BJ (cell line): ENCODE results near the gene TTLL10. TPM values are rescaled to one million over a fixed set of nuclear protein-coding genes. Genes with fewer than 3 reads are reported as not detected.

Source experiments
- CTCF ChIA-PET: fragments of 350-600 bp; formaldehyde crosslinking; extraction: SDS; loops from one replicate; lab custom pipeline; 2021; ENCODE audit warnings: antibody characterized with exemption, inconsistent platforms; lab: Yijun Ruan, JAX
- POLR2A ChIA-PET: fragments of 300-600 bp; sonication (Branson Sonifier 250); formaldehyde crosslinking; extraction: SDS; loops from one replicate; lab custom pipeline; 2021; ENCODE audit warnings: antibody characterized with exemption; lab: Charles Lee
- DNase-seq: peaks from one replicate; pipeline ENCODE4 v3.0.0-alpha.2; 2011; ENCODE audit warnings: low read depth
- H3K27me3 ChIP-seq: 2 replicates; pipeline ENCODE4 v1.6.0; 2011; ENCODE audit warnings: low read length; ENCODE audit not compliant: control insufficient read depth, insufficient read depth
- H3K36me3 ChIP-seq: 2 replicates; pipeline ENCODE4 v1.5.1; 2011; ENCODE audit warnings: low read length; ENCODE audit not compliant: control insufficient read depth, insufficient read depth
- H3K4me3 ChIP-seq: 2 replicates; pipeline ENCODE4 v1.5.1; 2011; ENCODE audit warnings: low read depth, mild to moderate bottlenecking, control low read depth, low read length
- CTCF ChIP-seq: IDR thresholded peaks from 2 replicates; pipeline ENCODE4 v1.5.1; 2011; ENCODE audit warnings: low read depth, mild to moderate bottlenecking, control low read depth, inconsistent platforms, low read length, moderate library complexity; ENCODE audit not compliant: insufficient read depth
- polyA plus RNA-seq: library from polyadenylated mRNA; depleted of rRNA; stranded (reverse); fragments of >200 nt; gene quantifications from 2 replicates; pipeline ENCODE4 v1.2.3, GENCODE V29; 2011; rRNA removed
- small RNA-seq: library from RNA; depleted of rRNA; stranded (forward); fragments of <200 nt; gene quantifications from one replicate; pipeline ENCODE3, GENCODE V24; 2012; ENCODE audit warnings: low replicate concordance, low read depth; ENCODE audit not compliant: insufficient read length

TTLL10 gene
- polyA plus RNA-seq, 1 experiment: not detected

GRCh38 chr1:1247341-1247913 lies 73.7 kb downstream of the TTLL10 start:
- TF ChIP-seq CTCF: no peak
- ChIA-PET CTCF (interaction anchor here (0.7 to 2.5 kb wide), 2 partner anchors 125 to 267 kb away, joined by 3 to 10 read pairs; no protein-coding TSS in a partner anchor), POLR2A (no interaction called here)
- no peak for DNase-seq
- H3K36me3 ChIP-seq: peaks cover 2% of the 10 kb centered on the region
- H3K27me3 ChIP-seq: no peaks in the 10 kb centered on the region
- H3K4me3 ChIP-seq: no peak overlapping the region

Small RNAs within 50 kb of the gene (small RNA-seq; reads per million reads assigned to genes)
- gene MIR200A: 1.5 reads per million
- 1.1 reads per million for gene MIR200B
- gene MIR429: 1.1 reads per million

Other genes with a start within 250 kb of the TTLL10 start
- 6.3 and 10.0 TPM in 2 replicates for gene SAMD11, start 250.0 kb upstream of the TTLL10 start, polyA plus RNA-seq
- 33.7 and 49.7 TPM in 2 replicates for gene NOC2L, start 214.6 kb upstream of the TTLL10 start, polyA plus RNA-seq
- 6.7 and 14.7 TPM in 2 replicates for gene KLHL17, start 213.3 kb upstream of the TTLL10 start, polyA plus RNA-seq
- gene PLEKHN1, start 207.4 kb upstream of the TTLL10 start, polyA plus RNA-seq: 0.48 and 0.88 TPM in 2 replicates
- gene PERM1, start 191.8 kb upstream of the TTLL10 start, polyA plus RNA-seq: not detected in 2 replicates
- gene HES4, start 173.8 kb upstream of the TTLL10 start, polyA plus RNA-seq: 5.6 and 10.8 TPM in 2 replicates
- 73.0 and 86.8 TPM in 2 replicates for gene ISG15, start 160.4 kb upstream of the TTLL10 start, polyA plus RNA-seq
- 32.7 and 41.2 TPM in 2 replicates for gene AGRN, start 153.8 kb upstream of the TTLL10 start, polyA plus RNA-seq
- gene RNF223, start 99.6 kb upstream of the TTLL10 start, polyA plus RNA-seq: not detected in 2 replicates
- gene C1orf159, start 57.8 kb upstream of the TTLL10 start, polyA plus RNA-seq: 4.3 and 8.9 TPM in 2 replicates
- 0.40 TPM in 1 of 2 replicates, not detected in the other for gene TNFRSF18, start 32.7 kb downstream of the TTLL10 start, polyA plus RNA-seq
- not detected in 2 replicates for gene TNFRSF4, start 40.3 kb downstream of the TTLL10 start, polyA plus RNA-seq
- gene SDF4, start 58.1 kb downstream of the TTLL10 start, polyA plus RNA-seq: 119 and 188 TPM in 2 replicates
- gene B3GALT6, start 58.4 kb downstream of the TTLL10 start, polyA plus RNA-seq: 16.9 and 20.9 TPM in 2 replicates
- 0.42 and 0.43 TPM in 2 replicates for gene C1QTNF12, start 72.8 kb downstream of the TTLL10 start, polyA plus RNA-seq
- 20.5 and 25.7 TPM in 2 replicates for gene UBE2J2, start 100.0 kb downstream of the TTLL10 start, polyA plus RNA-seq
- gene SCNN1D, start 106.6 kb downstream of the TTLL10 start, polyA plus RNA-seq: 1.1 and 1.9 TPM in 2 replicates
- gene ACAP3, start 134.1 kb downstream of the TTLL10 start, polyA plus RNA-seq: 19.5 and 33.9 TPM in 2 replicates
- gene PUSL1, start 134.7 kb downstream of the TTLL10 start, polyA plus RNA-seq: 11.9 and 18.2 TPM in 2 replicates
- 52.0 and 95.8 TPM in 2 replicates for gene INTS11, start 150.8 kb downstream of the TTLL10 start, polyA plus RNA-seq
- 11.1 and 14.2 TPM in 2 replicates for gene CPTP, start 150.9 kb downstream of the TTLL10 start, polyA plus RNA-seq
- 0.06 and 0.11 TPM in 2 replicates for gene TAS1R3, start 157.4 kb downstream of the TTLL10 start, polyA plus RNA-seq
- 16.2 and 23.6 TPM in 2 replicates for gene DVL1, start 175.5 kb downstream of the TTLL10 start, polyA plus RNA-seq
- 427 and 702 TPM in 2 replicates for gene MXRA8, start 184.7 kb downstream of the TTLL10 start, polyA plus RNA-seq
- gene AURKAIP1, start 201.3 kb downstream of the TTLL10 start, polyA plus RNA-seq: 73.2 and 97.8 TPM in 2 replicates
- 142 and 175 TPM in 2 replicates for gene CCNL2, start 225.5 kb downstream of the TTLL10 start, polyA plus RNA-seq
- gene MRPL20, start 233.4 kb downstream of the TTLL10 start, polyA plus RNA-seq: 84.8 and 121 TPM in 2 replicates
- 0.31 and 0.43 TPM in 2 replicates for gene ANKRD65, start 247.4 kb downstream of the TTLL10 start, polyA plus RNA-seq